Activated CD4-positive, CD25-positive, alpha-beta regulatory T cell treated with anti-CD3 and anti-CD28 coated beads, Interleukin-2, amount 50 U/mL, for 16 hours (primary cell): ENCODE results near the gene ASH1L.
"Not testable (repeated sequence)": the region's sequence is repeated elsewhere in the genome, so short reads cannot be mapped to it uniquely, and the experiment has no call there.

Experiments
- DNase-seq: peaks from one replicate; pipeline ENCODE4 v3.0.0-alpha.2; 2020; ENCODE audit warnings: low read depth, low spot score

ASH1L gene

GRCh38 chr1:155328856-155329255, 233.7 kb downstream of the ASH1L start:
- DNase-seq = not testable (repeated sequence)

- DNase-seq = no peak
These were observed 234.6 kb downstream of the ASH1L start for GRCh38 chr1:155327981-155328380.

GRCh38 chr1:155326631-155327037, 236.0 kb downstream of the ASH1L start:
- DNase-seq = no peak

- no peak for DNase-seq
These were observed 236.5 kb downstream of the ASH1L start for GRCh38 chr1:155326020-155326526.

- DNase-seq = no peak
These were observed 237.1 kb downstream of the ASH1L start for GRCh38 chr1:155325603-155325893.

GRCh38 chr1:155324717-155325602, 237.6 kb downstream of the ASH1L start:
- DNase-seq = no peak

- DNase-seq = peak; percentile 75
These were observed 238.4 kb downstream of the ASH1L start for GRCh38 chr1:155324037-155324716.

- peak; percentile 54 for DNase-seq
These were observed 238.9 kb downstream of the ASH1L start for GRCh38 chr1:155323729-155324036.

GRCh38 chr1:155322953-155323728, 239.5 kb downstream of the ASH1L start:
- peak; percentile 74 for DNase-seq

- DNase-seq = no peak
These were observed 240.0 kb downstream of the ASH1L start for GRCh38 chr1:155322571-155322952.

- no peak for DNase-seq
These were observed 240.7 kb downstream of the ASH1L start for GRCh38 chr1:155321639-155322503.

GRCh38 chr1:155320661-155321617, 241.7 kb downstream of the ASH1L start, which contains the start of gene RUSC1:
Gene RUSC1, plus strand, starts transcription at chr1:155320894. Its CDS starts 880 bp downstream, at chr1:155321774.
- peak; percentile 46 for DNase-seq

GRCh38 chr1:155320252-155320651, 242.4 kb downstream of the ASH1L start:
- DNase-seq = no peak

GRCh38 chr1:155319536-155319935, 243.1 kb downstream of the ASH1L start:
- DNase-seq = no peak

- DNase-seq = no peak
These were observed 244.5 kb downstream of the ASH1L start for GRCh38 chr1:155318082-155318481.

- DNase-seq = no peak
These were observed 245.7 kb downstream of the ASH1L start for GRCh38 chr1:155316922-155317321.

- no peak for DNase-seq
These were observed 249.3 kb downstream of the ASH1L start for GRCh38 chr1:155313261-155313660.

- DNase-seq = no peak
These were observed 253.1 kb downstream of the ASH1L start for GRCh38 chr1:155309423-155310021.
